ENCODE data around the gene DLG5. TPM values are rescaled to one million over a fixed set of nuclear protein-coding genes. Genes with fewer than 3 reads are reported as not detected.

Gene DLG5
- total RNA-seq, 1 donor from 2014 or later, result 45.3 TPM

DNA sequence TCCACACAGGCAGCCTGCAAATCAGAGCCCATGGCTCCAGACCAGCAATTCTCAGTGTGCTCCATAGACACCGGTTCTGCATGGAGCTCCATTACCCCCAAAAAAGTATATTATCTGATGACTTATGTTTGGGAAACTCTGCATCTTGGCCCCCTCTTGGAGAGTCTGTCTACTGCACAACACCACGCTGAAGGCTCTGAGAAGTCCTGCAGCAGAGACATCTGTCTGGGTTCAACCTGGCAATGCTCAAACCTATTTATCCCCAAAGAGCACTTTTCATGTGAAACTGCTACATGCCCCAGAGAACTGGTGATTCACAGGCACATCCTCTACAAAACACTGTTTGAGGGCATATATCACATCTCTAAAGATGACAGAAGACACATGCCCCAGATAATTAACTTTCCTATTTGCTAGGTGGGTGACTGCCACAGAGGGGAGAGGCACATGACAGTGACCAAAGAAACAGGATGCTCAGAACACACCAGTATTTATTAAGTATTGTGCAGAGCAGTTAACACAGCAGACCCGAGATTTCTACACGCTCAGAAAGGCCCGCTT is 83.8 kb downstream of the DLG5 start:
- H3K27me3 ChIP-seq (ENCODE audit: control insufficient read depth, insufficient read depth, low read length), result no peaks in the 10 kb centered on the region
- no peak overlapping the region for H3K4me3 ChIP-seq (ENCODE audit: low read depth, low read length)
- peaks cover 26% of the 10 kb centered on the region for H3K36me3 ChIP-seq (ENCODE audit: control insufficient read depth, insufficient read depth, low read length)
- no peak for FAIRE-seq
- DNase-seq (ENCODE audit: low read depth), result no peak
- TF ChIP-seq, protein P1, sequence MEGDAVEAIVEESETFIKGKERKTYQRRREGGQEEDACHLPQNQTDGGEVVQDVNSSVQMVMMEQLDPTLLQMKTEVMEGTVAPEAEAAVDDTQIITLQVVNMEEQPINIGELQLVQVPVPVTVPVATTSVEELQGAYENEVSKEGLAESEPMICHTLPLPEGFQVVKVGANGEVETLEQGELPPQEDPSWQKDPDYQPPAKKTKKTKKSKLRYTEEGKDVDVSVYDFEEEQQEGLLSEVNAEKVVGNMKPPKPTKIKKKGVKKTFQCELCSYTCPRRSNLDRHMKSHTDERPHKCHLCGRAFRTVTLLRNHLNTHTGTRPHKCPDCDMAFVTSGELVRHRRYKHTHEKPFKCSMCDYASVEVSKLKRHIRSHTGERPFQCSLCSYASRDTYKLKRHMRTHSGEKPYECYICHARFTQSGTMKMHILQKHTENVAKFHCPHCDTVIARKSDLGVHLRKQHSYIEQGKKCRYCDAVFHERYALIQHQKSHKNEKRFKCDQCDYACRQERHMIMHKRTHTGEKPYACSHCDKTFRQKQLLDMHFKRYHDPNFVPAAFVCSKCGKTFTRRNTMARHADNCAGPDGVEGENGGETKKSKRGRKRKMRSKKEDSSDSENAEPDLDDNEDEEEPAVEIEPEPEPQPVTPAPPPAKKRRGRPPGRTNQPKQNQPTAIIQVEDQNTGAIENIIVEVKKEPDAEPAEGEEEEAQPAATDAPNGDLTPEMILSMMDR (IDR thresholded peaks at IDR 0.05; ENCODE audit: insufficient read depth, low read length, severe bottlenecking), result no peak

DNA sequence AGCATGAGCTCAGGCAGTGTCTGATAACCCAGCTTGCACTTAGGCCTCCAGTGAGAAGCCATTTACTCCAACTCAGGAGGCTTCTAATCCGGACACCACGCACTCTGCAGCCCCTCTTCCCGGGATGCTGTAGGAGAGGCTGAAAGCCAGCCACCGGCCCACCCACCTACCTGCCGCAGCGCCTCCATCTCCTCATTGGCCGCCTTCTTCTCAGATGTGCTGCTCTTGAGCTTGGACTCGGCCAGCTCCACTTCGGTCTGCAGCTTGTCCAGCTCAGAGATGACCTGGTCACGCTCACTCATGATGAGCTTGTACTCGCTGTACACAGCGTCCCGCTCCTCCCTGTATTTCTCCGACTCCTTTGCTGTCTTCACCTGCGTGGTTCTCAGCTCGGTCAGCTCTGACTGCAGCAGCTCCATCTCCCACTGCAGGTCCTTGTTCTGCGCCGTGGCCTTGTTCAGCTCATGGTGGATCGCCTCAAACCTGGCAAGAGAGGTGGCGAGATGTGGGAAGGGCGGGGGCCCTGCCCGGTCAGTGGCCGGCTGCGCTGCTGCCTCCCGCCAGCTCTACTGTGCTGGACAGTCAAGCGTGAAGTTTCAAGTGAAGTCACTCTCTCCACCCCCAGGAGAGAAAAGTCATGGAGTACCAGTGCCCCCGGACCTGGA is 84.7 kb downstream of the DLG5 start:
- no peaks in the 10 kb centered on the region for H3K27me3 ChIP-seq (ENCODE audit: control insufficient read depth, insufficient read depth, low read length)
- peaks cover 26% of the 10 kb centered on the region for H3K36me3 ChIP-seq (ENCODE audit: control insufficient read depth, insufficient read depth, low read length)
- TF ChIP-seq, protein P1 (IDR thresholded peaks at IDR 0.05; ENCODE audit: insufficient read depth, low read length, severe bottlenecking), result no peak
- no peak for DNase-seq (ENCODE audit: low read depth)
- no peak overlapping the region for H3K4me3 ChIP-seq (ENCODE audit: low read depth, low read length)
- FAIRE-seq, result no peak

DNA sequence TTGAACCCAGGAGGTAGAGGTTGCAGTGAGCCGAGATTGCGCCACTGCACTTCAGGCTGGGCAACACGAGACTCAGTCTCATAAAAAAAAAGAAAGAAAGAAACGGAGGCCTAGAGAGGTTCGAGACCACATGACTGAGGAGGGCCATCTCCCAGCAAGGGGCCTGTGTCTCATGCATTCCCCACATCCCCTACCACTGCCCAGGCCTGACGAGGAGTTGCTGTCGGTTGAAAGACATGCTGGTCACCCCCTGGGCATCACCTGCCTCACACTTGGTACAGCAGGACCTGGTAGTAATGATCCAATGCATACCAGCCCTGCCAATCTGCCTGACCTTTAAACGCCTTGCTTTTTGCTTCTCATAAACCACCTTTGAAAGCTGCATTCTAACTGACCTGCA is 85.9 kb downstream of the DLG5 start:
- TF ChIP-seq, protein P1 (IDR thresholded peaks at IDR 0.05; ENCODE audit: insufficient read depth, low read length, severe bottlenecking), result no peak
- Histone ChIP-seq H3K4me3 (ENCODE audit: low read depth, low read length) (no peak overlapping the region), H3K36me3 (ENCODE audit: control insufficient read depth, insufficient read depth, low read length) (peaks cover 29% of the 10 kb centered on the region), H3K27me3 (ENCODE audit: control insufficient read depth, insufficient read depth, low read length) (no peaks in the 10 kb centered on the region)
- DNase-seq (ENCODE audit: low read depth) (no peak), FAIRE-seq (no peak)

DNA sequence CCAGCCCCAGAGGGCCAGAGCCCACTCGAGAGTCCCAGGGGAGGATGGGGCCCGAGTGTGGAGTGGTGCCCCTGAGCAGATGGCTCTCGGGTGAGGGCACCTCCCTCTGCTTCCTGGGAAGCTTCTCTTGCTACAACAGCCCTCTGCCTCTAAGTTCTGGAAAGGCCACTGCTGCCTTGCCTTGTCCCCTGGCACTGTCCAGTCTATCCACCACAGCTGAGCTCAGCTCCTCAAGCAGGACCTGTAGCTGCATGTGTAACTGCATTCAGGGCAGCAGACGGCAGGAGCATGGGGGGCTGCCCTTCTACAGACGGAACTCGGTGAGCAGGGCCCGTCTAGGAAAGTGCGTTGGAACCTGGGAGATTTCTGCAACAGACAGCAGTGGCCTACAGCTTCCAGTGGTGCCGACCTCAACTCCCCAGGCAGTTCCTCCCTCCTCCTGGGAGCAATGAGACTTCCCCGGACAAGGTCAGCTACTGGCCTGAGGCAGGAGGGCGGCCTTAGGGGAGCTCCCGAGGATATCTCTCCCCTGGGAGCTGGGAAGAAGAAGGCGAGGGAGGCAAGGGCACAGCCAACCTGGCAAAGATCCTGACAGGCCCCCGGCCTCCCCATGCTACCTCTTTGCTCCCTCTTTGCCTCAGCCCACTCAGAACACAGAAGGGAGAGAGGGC is 88.5 kb downstream of the DLG5 start:
- FAIRE-seq (no peak), DNase-seq (ENCODE audit: low read depth) (no peak)
- Histone ChIP-seq H3K36me3 (ENCODE audit: control insufficient read depth, insufficient read depth, low read length) (peaks cover 31% of the 10 kb centered on the region), H3K4me3 (ENCODE audit: low read depth, low read length) (no peak overlapping the region), H3K27me3 (ENCODE audit: control insufficient read depth, insufficient read depth, low read length) (no peaks in the 10 kb centered on the region)
- TF ChIP-seq, protein P1 (IDR thresholded peaks at IDR 0.05; ENCODE audit: insufficient read depth, low read length, severe bottlenecking), result no peak

DNA sequence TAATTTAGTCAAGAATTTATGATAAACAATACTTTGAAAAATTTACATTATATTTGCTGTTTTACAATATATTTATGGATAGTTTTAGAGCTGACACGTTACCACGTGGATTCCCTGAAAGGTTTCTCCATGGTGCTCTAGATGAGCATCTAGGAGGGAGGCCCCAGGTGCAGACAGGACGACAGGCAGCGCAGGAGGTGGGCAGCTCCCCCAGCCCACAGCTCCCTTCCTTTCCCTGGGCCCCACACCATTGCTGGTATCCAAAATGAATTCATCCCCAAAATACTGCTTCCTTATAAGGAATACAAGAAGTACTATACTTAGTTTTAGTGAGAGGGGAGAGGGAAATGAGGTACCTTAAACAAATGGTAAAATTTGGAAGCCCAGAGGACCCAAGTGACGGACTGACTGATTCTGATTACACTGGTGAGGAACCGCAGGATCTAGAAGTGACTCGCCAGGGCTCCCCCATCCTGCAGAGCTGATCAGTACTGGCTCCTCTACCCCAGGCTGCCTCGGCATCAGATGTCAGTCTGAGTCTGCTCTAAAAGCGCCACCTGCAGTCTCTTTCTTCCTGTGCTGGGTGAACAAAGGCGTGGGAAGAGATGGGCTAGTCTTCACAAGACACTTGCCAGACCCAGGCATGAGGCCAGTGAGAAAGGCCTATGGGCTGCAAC is 89.2 kb downstream of the DLG5 start:
- Histone ChIP-seq H3K36me3 (ENCODE audit: control insufficient read depth, insufficient read depth, low read length) (peaks cover 31% of the 10 kb centered on the region), H3K27me3 (ENCODE audit: control insufficient read depth, insufficient read depth, low read length) (no peaks in the 10 kb centered on the region), H3K4me3 (ENCODE audit: low read depth, low read length) (no peak overlapping the region)
- DNase-seq (ENCODE audit: low read depth) (peak; percentile 53), FAIRE-seq (no peak)
- TF ChIP-seq, protein P1 (IDR thresholded peaks at IDR 0.05; ENCODE audit: insufficient read depth, low read length, severe bottlenecking), result peak; percentile 25
